AG08396 (cell line): ENCODE results near the gene CDHR3.
"Not testable (repeated sequence)": the region's sequence is repeated elsewhere in the genome, so short reads cannot be mapped to it uniquely, and the experiment has no call there.

ENCODE experiments used
- DNase-seq: peaks from one replicate; pipeline ENCODE4 v3.0.0; 2012; ENCODE audit warnings: low spot score, mixed read lengths

CDHR3 gene

DNA sequence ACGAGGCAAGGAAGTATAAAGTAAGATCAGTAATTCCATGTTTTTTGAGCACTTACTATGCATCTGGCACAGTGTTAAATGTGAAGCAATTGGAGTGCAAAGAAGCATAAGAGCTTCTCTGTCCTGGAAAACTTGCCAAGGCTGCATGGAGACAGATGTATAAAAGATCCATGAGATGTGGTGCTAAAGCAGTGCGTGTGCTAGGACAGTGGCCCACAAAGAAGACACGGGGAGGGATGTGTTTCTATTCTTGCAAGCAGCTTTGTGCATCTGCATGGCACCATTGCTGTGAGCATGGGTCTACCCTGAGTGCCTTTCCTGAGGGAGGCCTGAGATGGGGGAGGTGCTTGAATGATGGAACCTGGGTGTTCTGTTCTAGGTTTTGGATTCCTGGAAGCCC lies 5.1 kb upstream of the CDHR3 start:
- no peak for DNase-seq

DNA sequence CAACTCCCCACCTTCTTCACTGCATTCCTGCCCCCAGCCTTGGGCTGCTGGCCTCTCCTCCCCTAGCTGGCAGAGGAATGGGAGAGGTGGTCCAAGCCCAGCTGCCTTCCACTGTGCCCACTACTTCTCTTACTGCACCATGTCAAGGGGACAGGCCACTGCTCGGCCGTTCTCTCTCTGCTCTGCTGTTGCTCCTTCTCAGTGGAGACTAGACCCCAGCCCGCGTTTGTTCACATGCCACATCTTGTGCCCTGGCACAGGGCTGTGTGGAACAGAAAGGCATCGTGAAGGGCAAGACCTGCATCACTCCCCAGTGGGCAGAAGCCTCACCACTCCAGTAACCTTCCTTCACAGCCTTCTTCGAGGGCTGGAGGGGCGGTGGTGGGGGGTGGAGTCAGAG lies 711 bp upstream of the CDHR3 start:
- DNase-seq, result no peak

DNA sequence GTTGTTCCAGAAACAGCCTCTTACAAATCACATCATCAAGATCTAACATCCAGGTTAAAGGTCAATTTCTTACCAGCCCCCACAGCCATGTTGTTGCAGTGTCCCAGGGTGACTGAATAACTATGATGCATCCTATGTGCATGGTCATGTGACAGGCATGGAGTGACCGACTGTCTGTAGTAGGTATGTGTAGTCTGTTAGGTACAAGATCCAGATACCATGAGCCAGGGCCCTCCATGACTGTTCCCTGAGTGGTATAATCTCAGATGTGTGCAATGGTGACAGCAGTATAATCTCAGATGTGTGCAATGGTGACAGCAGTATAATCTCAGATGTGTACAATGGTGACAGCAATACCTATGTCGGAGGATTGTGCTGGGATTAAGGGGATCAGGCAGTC lies 8.8 kb downstream of the CDHR3 start:
- DNase-seq, result no peak

DNA sequence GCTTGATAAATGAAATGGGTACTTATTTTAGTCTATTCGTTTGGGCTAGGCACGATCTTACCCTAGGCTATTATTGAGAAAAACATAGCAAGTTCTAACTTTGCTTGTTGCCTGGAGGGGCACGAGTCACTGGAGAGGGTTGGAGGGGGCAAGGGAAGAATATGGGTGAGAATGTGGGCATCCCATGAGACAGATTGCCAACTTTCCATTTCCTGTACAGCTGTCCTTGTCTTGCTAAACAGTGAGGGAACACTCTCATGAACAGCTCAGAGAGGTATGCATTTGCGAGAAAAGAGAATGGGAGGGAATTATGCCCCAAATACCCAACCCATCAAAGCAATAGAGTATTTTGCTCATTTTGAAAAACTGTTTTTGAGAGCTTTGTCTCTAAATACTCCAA lies 9.2 kb downstream of the CDHR3 start:
- no peak for DNase-seq

DNA sequence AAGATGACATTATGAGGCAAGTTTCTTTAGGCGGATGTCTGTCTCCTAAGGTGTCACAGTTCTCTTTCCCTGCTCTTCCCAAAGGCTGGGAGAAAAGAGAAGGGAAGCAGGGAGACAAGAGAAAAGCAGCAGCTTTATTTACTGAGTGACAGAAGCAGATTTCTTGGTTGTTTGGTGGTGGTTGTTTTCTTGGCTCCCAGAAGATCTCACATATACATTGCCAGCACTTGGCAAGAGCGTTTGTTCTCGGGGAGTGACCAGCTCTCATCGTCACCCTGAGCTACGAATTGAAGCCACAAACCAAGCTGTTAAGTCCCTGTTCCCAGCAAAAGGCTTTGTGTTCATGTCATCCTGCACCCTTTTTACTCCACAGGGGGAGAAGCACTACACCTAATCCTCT lies 11.4 kb downstream of the CDHR3 start:
- DNase-seq, result no peak

DNA sequence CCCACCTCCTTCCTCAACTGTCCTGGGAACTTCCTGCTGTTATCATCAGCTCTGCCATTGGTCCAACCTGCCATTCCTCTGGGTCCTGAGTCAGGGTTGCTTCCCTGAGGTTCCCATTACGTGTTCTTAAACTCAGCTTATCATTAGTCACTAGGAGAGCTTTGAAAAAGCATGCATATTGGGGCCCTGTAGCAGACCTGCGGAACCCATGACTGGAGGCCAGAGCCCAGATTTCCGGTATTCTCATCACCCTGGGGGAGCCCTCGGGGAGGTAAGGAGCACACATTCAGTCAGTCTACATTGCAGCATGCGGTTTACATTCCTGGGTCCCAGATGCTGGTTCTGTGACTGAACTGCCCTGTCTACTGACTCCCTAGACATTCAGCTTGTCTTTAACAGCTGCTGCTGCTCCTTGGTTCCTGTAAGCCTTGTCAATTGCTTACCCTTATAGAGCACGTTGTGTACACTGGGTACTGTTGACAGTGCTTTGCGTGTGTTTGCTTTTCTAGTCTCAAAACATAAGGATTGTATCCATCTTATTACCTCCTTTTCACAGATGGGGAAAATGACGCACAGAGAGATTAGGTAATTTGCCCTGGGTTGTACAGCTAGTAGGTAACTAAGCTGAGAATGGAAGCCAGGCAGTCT lies 12.8 kb downstream of the CDHR3 start:
- no peak for DNase-seq

DNA sequence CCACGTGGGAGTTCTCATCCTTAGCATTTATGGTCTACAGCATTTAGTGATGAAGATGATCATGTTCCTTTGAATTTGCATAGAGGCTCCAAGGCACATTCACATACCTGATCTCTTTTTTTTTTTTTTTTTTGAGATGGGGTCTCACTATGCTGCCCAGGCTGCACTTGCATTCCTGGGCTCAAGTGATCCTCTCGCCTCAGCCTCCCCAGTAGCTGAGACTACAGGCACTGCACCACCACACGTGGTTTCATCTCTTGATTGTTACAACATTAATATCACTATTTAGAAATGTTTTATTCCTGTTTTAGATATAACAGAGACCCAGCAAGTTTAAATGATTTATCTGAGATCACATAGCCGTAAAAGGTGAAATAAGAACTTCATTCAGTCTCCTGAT lies 13.8 kb downstream of the CDHR3 start:
- DNase-seq, result no peak

DNA sequence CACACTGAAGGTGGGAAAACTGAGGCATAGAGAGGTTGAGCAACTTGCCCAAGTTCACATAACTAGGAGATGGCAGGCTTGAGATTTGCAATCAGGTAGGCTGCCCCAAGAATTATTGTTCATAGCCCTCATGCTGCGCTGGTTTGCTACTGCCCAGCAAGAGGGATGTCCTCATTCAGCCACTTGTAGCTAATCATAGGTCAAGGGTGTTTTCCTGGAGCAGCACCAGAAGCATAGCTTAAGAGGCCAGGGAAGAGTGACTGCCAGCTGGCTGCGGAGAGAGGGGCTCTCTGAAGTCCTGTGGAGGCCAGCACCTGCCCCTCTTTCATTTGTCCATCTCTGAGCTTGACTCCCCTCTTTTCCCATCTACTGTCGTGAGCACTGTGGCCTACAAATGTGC lies 15.0 kb downstream of the CDHR3 start:
- no peak for DNase-seq

DNA sequence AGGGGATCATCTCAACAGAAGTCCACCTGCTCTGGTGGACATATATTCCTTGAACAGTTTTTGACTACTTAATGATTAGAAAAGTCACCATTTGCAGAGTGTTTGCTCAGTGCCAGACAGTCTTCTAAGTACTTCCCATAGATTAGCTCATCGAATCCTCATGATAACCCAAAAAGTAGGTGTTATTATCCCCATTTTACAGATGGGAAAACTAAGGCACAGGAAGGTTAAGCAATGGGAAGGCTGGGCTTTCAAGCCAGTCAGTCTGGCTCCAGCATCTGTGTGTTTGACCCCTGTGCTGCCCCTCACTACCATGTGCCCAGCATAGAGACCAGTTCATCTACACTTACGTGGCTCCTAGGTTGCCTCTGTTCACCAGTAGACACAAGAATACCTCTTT lies 15.9 kb downstream of the CDHR3 start:
- no peak for DNase-seq

DNA sequence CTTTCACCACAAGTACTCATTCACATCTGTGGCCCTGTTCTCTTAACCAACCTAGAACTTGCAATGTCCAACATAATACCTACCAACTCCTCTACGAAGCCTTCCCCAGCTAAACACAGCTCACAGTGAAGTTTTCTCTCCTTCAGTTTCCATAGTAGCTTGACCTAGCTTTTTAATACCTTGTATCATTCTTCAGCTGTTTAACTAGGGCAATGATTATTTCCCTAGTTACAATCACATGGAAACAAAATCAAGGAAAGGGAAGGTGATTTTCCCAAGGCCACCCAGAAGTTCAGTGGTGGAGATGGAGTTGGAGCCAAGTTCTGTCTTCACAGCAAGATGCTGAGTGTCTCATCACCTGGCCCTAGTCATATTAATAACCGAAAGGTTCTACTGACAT lies 16.3 kb downstream of the CDHR3 start:
- no peak for DNase-seq

DNA sequence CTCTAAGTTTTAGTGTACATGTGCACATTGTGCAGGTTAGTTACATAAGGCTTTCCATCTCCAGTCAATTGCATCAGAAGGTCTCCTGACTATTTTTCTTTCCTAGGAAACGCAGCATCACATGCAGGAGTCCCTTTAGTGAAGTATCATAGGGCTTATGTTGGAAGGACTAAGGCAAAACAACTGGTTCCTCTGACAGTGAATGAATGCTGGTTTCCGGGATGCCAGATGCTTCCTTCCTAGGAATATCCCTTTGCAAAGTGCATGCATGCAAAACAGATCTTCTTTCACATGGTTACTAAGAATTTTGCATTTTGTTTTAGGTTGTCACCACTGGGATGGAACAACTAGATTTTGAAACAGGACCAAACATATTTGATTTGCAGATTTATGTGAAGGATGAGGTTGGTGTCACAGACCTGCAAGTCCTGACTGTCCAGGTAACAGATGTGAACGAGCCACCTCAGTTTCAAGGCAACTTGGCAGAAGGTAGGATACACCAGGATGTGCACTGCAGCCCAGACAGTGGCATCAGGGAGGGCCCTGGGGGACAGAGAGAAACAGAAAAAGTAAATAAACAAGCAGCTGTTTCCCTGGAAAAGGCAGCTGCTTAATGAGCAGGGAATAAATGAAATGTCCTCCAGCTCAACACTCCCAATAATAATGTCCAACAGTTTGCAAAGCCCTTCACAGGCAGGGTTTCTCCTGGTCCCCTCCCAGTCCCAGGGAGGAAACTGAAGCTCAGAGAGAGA lies 17.8 kb downstream of the CDHR3 start:
- no peak for DNase-seq

DNA sequence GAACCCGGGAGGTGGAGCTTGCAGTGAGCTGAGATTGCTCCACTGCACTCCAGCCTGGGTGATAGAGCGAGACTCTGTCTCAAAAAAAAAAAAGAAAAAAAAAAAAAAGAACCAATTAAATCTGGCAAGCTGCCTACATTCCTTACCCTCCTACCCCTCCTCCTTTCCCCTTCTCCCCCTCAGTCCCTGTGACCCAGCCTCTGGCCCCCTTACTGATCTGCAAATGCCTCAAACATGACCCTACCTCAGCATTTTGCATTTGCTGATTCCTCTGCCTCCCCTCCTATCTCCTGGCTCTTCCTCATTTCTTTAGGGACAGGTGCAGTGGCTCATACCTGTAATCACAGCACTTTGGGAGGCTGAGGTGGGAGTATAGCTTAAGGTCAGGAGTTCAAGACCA lies 19.3 kb downstream of the CDHR3 start:
- no peak for DNase-seq

DNA sequence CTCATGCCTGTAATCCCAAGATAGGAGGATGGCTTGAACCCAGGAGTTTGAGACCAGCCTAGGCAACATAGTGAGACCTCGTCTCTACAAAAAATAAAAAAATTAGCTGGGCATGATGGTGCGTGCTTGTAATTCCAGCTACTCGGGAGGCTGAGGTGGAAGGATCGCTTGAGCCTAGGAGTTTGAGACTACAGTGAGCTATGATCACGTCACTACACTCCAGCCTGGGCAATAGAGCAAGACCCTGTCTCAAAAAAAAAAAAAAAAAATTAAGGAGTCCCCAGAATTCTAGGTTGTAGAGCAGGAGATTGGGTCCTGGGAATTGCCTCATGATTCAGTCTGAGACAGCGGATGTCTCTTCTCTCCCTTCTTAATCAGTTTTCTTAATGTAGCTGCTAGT lies 21.7 kb downstream of the CDHR3 start:
- DNase-seq, result not testable (repeated sequence)

DNA sequence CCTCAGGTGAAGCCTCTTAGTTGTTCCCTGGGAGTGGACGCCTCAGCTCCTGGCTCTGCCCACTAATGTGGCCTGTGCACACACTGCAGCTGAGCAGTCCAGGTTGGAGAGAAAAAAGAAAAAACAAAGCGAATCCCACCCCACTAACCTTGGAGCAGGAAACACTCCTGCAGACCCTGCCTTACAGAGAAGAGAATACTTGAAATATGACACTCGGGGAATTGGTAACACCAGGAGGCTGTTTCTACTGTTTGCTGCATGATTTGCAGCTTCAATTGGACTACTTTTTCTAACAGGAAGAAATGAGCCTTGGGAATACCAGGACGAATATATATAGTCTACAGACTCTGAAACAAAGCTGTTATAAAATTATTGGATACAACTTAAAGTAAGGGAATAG lies 22.2 kb downstream of the CDHR3 start:
- no peak for DNase-seq

DNA sequence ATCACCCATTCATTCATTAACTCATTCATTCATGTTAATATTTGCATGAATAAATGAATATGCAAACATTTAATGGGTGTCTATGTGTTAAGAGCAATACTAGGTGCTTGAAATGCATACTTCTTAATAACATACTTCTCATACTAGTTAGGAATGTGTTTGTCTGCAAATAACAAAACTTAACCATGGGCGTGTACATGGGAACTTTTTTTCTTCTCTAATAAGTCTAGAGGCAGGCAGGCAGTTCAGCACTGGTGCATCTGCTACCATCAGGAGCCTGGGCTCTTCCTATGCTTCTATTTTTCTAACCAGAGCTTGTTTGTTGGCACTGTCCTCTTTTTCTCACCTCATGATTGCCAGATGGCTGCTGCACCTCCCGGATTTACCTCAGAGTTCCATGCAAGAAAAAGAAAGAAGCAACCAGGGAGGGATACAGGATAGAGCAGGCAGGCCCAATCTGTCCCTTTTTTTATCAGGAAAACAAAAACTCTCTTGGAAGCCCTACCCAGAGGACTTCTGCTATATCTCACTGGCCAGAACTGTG lies 22.7 kb downstream of the CDHR3 start:
- no peak for DNase-seq

DNA sequence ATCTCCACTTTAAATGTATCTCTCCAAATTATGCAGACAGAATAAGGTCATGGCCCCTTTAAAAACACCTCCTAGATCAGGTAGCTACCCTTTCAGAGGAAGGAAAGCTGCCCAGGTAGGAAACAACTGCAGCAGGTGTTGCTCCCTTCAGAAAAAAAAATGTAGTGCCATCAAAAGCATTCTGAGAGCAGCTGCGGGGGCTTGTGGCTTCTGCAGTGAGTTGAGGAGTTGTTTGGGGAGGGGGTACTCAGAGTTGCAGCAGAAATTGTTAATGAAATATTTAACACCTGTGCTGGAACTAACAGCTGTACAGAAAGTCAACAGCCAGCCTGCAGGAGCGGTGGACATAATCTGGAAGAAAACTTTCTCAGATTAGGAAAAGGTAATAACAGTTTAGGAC lies 24.0 kb downstream of the CDHR3 start:
- no peak for DNase-seq

DNA sequence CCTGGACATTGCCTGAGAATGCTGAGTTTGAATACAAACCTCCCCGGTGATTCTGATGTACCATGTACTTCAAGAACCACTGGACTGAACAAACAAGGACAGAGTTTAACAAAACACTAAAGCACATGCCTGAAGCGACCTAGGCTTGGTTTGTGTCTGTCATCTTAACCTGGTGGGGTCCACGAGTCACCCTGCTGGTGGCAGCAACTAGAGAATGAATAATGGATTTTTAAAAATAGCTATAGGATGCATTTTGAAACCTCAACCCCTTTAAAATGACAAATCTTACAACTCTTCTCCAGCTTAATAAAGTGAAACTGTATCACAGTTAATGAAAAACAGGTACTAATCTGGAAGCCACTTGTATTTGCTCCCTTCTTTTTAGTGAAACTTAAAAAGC lies 25.2 kb downstream of the CDHR3 start:
- DNase-seq, result no peak

DNA sequence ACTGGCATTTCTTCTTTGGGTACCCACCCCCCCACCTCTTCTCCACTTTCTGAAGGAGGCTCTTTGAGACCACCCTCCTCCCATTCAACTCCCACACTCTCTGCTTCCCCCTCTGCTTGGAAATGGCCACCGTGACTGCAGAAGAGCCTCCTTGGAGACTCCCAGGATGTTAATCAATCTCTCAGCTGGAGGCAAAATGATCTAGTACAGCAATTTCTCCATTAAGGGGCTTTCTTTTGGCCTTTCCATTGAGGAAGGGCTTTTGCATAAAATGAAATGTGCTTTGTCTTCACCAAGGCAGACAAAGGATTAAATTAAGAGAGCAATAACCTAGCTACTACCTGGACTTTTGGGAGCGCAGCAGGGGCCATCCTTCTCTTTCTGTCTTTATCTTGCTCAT lies 26.1 kb downstream of the CDHR3 start:
- DNase-seq, result no peak

DNA sequence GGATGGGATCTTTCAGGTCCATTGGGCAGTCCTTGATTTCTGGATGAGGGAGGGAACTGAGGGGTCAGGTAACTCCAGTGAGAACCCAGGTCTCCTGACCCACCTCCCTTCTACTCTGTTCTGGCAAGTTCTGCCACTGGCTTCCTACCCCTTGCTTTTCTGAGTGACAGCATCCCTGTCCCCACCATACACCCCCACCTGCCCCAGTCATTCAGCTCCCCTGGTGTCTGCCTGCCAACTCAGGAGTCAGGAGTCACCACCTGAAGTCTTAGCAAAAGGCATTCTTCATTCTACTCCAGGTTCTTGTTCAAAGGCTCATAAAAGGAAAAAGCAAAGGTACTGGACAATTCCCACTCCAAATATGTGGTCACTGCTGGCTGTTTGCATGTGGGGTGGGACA lies 26.6 kb downstream of the CDHR3 start:
- DNase-seq, result no peak

DNA sequence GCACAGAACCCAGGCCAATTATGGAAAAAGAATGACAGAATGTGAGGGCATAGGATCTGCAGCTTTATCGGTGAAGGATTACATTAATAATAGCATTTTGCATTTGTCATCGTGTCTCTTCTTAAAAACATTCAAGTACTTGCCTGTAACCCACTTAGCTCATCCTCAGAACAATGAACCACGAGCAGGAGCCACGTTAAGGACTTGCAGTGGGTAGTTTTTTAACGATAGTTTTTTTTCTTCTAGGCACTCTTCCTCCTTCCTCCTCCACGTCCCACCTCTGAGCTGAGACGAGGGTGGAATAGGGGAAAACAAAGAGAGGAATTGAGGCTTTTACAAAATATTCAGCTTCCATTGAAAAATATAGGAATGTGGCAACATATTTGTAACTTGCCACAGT lies 27.1 kb downstream of the CDHR3 start:
- DNase-seq, result no peak

DNA sequence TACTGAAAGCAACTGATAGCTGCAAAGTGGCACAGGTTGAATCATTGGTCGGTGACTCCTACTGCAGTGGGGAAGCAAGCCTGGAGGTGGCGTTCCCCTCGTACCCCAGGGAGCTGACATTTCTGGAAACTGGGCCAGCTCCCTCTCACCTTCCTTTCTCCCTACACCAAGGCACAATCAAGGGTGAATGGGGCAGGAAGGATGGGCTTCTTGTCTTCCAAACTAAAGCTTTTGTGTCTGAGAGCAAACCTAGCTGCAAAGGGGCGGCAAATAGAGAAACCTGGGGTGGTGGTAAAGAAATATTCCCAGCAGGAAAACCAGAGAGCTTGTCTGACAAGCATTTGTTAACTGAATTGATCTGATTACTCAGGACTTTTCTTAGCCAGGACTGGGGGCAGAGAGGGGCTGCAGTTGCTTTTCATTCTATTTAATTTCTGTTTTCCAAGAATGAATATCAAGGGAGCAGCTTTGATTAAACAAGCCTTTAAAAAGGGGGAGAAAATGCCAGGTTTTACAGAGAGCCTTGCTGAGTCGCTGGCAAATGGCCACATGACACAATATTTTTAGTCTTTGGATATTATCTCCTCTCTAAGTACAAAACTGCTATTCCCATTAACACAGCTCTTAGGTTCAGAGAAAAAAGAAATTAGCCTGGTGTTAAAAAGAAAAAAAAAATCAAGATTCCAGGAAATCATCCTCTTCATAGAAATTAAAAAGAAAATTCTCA lies 27.8 kb downstream of the CDHR3 start:
- DNase-seq, result no peak

DNA sequence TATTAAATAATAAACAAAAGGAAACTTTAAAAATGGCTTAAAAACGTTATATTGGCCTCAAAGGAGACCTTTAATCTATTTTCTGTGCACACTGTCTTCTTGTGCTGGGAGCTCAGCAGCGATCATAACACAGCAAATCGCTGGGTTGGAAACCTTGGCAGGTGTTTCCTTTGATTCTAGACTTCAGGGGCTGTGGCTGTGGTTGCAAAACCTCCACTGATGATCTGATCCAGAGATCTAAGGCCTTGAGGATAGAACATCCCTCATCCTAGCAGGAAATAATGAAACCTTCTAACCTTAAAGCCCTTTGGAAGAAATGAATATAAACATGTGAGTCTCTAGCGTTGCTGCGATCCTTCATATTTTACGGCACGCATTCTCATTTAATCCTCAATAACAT lies 29.8 kb downstream of the CDHR3 start:
- DNase-seq, result no peak
